ENCODE data around the gene HDGFL2. TPM values are rescaled to one million over a fixed set of nuclear protein-coding genes. Genes with fewer than 3 reads are reported as not detected.

Gene HDGFL2
- total RNA-seq, 1 experiment from 2014 or later = 108 TPM

GRCh38 chr19:4531562-4532165 is 59.6 kb downstream of the HDGFL2 start:
- H3K18ac ChIP-seq (ENCODE audit: insufficient read length, low read depth, low read length) = no peak overlapping the region
- no peaks in the 10 kb centered on the region for H3K79me2 ChIP-seq (ENCODE audit: insufficient read depth, low read length)
- H4K91ac ChIP-seq (ENCODE audit: insufficient read length, low read depth, low read length) = no peak overlapping the region
- no peak overlapping the region for H3K4me2 ChIP-seq (ENCODE audit: insufficient read depth, insufficient read length, low read length)
- H4K5ac ChIP-seq (ENCODE audit: insufficient read length, low read depth, low read length) = no peak overlapping the region
- no peak for DNase-seq
- no peak overlapping the region for H2BK15ac ChIP-seq (ENCODE audit: low read depth, low read length)
- H3K9ac ChIP-seq (ENCODE audit: extremely low read depth, insufficient read length, low read length) = no peak overlapping the region
- H3K27ac Mint-ChIP-seq = no peak overlapping the region
- H2BK20ac ChIP-seq (ENCODE audit: low read depth, low read length, poor library complexity, severe bottlenecking) = no peak overlapping the region
- peaks cover 3% of the 10 kb centered on the region for H3K23me2 ChIP-seq (ENCODE audit: insufficient read length, low read depth, low read length, poor library complexity, severe bottlenecking)
- no peak overlapping the region for H4K8ac ChIP-seq (replicated peaks; ENCODE audit: insufficient read length, low read depth, low read length)
- H3K27me3 Mint-ChIP-seq (ENCODE audit: low read depth) = peaks cover 62% of the 10 kb centered on the region
- H2BK12ac ChIP-seq (ENCODE audit: insufficient read length, low read depth, low read length) = no peak overlapping the region
- H4K20me1 ChIP-seq (ENCODE audit: control insufficient read depth, insufficient read depth, insufficient read length) = no peaks in the 10 kb centered on the region
- H3T11ph ChIP-seq (ENCODE audit: low read length) = no peak overlapping the region
- TF ChIP-seq CTCF (conservative IDR thresholded peaks at IDR 0.05) = no peak
- H3K4me1 Mint-ChIP-seq = peaks cover 0 to 6% of the 10 kb centered on the region in 2 experiments; a peak in 2 of 4 replicates
- H3K9me3 Mint-ChIP-seq = no peaks in the 10 kb centered on the region
- H3K27me3 ChIP-seq (ENCODE audit: insufficient read depth, low read length) = no peaks in the 10 kb centered on the region; the same call in 1 of the 2 replicates
- no peaks in the 10 kb centered on the region for H3K9me3 ChIP-seq (ENCODE audit: control insufficient read depth, low read depth, low read length)
- H3K56ac ChIP-seq (ENCODE audit: insufficient read length, low read depth, low read length) = no peak overlapping the region
- H3K4me1 ChIP-seq (ENCODE audit: insufficient read depth, low read length) = no peaks in the 10 kb centered on the region
- no peak overlapping the region for H2AFZ ChIP-seq (ENCODE audit: low read length)
- no peak overlapping the region for H3K27ac ChIP-seq (ENCODE audit: insufficient read length, low read depth, low read length)
- no peak overlapping the region for H2AK5ac ChIP-seq (ENCODE audit: insufficient read length, low read length)
- WGBS (ENCODE audit: extremely low coverage, insufficient read length, low lambda C conversion rate) = no CpG with 5 or more reads among the region's 28 CpGs
- no peaks in the 10 kb centered on the region for H3K36me3 Mint-ChIP-seq (ENCODE audit: insufficient read depth in 1 of 3, low read depth in 3 of 3)
- no peak overlapping the region for H2BK120ac ChIP-seq (ENCODE audit: low read depth, low read length, poor library complexity, severe bottlenecking)
- no peak overlapping the region for H3K4ac ChIP-seq (ENCODE audit: low read depth, low read length)
- no peak overlapping the region for H3K4me3 Mint-ChIP-seq
- H3K23ac ChIP-seq (ENCODE audit: insufficient read length, low read depth, low read length) = no peak overlapping the region
- H3K79me1 ChIP-seq (ENCODE audit: insufficient read depth, low read depth, low read length, poor library complexity, severe bottlenecking) = no peaks in the 10 kb centered on the region
- H2BK5ac ChIP-seq (ENCODE audit: insufficient read length, low read length) = no peak overlapping the region
- H3K14ac ChIP-seq (ENCODE audit: insufficient read depth, low read length) = no peak overlapping the region

Data from H9 (cell line).